GM20431 (cell line): Measurements from ENCODE around the gene RNF220.
"Not testable (repeated sequence)": the region's sequence is repeated elsewhere in the genome, so short reads cannot be mapped to it uniquely, and the experiment has no call there.

ENCODE experiments used
- in situ Hi-C: fragments of 300-500 bp; cut with MseI, MboI; formaldehyde crosslinking; loops from one replicate; pipeline ENCODE4 v1.15.0; 2020; ENCODE audit warnings: low sequenced_read_pairs; ENCODE audit not compliant: unreplicated experiment

Gene RNF220

GRCh38 chr1:44484155-44484688 is 79.2 kb downstream of the RNF220 start:
- in situ Hi-C loops = no loop called here

- in situ Hi-C loops = no loop called here
Observed at GRCh38 chr1:44485229-44485933, 80.3 kb downstream of the RNF220 start.

DNA sequence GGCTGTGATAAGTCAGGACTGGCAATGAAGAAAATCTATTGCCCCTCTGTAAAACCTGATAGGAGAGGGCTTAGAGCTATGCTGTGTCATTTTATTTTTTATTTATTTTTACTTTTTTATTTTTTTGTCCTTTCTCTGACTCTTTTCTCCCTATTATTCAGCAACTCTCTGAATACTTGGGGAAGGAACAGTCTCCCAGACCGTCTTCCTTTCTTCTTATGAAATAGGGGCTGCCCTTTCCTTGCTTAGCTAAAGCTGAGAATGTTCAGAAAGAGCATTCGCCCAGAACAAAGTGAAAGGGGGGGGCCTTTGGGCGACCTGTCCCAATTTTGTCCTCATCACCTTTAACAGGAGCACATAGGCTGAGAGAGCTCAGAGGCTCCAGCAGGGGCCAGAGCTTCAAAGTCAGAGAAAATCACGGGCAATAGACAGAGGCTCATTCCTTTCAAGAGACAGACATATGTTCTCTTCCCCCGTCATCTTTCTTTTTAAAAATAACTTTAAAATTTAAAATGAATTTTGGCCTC is 80.9 kb downstream of the RNF220 start:
- in situ Hi-C loops = no loop called here

- in situ Hi-C loops = no loop called here
Observed at GRCh38 chr1:44489481-44489880, 84.4 kb downstream of the RNF220 start.

- in situ Hi-C loops = no loop called here
Observed at GRCh38 chr1:44496541-44497171, 91.6 kb downstream of the RNF220 start.

DNA sequence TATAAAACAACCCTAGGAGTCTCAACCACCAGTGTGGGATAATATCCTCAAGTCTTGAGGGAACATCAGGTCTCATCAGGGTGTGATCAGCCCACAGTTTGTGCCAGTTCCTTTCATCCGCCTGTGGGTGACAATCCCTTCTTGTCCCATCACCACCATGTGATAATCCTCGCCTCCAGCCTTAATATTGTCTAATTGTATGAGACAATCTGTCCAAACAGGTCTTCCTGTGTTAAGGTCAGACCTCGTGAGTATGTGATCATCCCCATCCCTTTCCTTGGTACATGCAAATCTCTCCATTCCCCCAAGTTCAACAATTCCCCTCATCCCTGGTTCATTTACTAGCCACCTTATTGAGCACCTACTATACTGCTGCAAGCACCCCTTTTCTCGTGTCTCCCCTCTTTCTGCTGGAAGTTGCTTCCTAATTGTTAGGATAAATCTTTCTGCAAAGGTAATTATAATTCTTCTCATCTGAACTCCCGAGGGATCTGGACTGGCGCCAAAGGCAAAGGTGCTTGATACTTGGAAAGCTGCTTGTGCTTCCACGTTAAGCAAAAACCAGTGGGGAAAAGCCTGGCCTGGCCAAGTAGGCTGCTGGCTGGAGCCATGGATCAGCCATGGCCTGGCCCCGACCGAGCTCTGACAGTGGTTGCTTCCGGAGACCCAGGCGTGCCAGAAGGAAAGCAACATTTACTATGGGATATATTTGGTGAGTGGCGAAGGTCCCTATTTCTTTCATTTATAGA is 92.5 kb downstream of the RNF220 start:
- in situ Hi-C loops = no loop called here

- in situ Hi-C loops = no loop called here
Observed at GRCh38 chr1:44499306-44499705, 94.3 kb downstream of the RNF220 start.

DNA sequence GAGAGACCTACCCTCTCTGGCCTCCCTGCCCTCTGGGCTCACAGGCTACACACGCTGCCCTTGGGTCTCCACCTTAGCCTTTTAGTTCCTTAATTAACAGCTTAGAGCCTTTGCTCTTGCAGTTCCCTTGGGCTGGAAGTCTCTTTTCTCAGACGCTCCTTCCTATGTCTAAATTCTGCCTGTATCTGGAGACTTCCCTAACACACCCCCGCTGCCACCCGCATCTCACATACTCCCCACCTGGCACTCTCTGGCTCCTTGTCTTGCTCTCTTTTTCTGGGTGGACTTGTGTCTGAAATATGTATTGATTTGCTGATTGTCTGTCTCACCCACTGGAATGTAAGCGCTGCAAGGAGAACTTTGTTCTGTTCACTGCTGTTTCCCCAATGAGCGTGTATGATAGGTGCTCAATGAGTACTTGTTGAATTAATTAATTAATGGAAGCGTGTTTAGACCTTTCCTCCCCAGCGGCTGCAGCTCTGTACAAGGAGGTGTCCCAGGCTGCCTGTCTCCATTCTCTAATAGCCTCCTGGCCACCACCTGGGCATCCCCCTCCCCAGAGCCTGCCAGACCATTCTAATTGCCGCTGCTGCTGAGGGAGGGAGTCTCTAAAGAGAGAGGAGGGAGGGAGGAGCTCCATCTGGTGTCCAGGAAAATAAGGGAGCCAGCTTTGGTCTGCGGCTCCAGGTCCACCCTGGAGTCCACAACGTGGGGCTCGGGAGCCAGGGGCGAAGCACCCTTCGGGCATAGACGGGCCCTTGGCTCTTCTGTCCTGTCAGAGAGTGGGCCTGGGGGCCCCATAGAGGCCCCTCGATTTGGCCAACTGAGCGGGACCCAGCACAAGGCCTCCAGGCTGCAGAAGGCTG is 95.4 kb downstream of the RNF220 start:
- in situ Hi-C loops = no loop called here

- in situ Hi-C loops = no loop called here
Observed at GRCh38 chr1:44501047-44501890, 96.2 kb downstream of the RNF220 start.

GRCh38 chr1:44502823-44503222 is 97.8 kb downstream of the RNF220 start:
- in situ Hi-C loops = not testable (repeated sequence)

DNA sequence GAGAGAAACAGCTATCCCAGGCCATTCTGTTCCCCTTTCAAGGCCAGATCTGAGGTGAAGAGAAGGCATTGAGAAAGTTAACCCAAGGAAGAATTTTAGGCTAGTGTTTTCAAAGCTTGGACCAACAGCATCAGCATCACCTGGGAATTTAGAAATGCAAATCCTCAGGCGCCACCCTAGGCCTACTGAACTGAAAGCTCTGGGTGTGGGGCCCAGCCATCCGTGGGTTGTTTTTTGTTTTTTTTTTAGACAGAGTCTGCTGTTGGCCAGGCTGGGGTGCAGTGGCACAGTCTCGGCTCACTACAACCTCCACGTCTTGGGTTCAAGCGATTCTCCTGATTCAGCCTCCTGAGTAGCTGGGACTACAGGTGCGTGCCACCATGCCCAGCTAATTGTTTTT is 98.6 kb downstream of the RNF220 start:
- in situ Hi-C loops = no loop called here

- in situ Hi-C loops = no loop called here
Observed at GRCh38 chr1:44505210-44505993, 100.3 kb downstream of the RNF220 start.

GRCh38 chr1:44507490-44508396 is 102.7 kb downstream of the RNF220 start:
- in situ Hi-C loops = no loop called here

DNA sequence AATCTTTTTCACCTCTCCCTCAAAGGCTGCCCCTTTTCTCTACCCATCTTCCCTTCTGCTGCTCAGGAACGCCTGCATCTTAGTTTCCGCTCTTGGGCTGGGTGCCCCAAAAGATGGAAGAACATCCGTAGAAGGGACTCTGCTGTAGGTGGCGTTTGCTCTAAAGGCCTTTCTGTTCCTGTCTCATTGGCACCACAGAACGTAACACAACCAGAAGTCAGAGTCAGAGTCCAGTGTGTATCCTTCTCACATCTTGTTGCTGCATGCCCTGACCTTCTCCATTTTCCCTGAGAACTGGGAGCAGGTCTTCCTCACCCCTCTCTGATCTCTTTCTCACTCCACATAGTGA is 103.3 kb downstream of the RNF220 start:
- in situ Hi-C loops = no loop called here

GRCh38 chr1:44511363-44511762 is 106.3 kb downstream of the RNF220 start:
- in situ Hi-C loops = no loop called here

- in situ Hi-C loops = no loop called here
Observed at GRCh38 chr1:44511769-44512168, 106.7 kb downstream of the RNF220 start.

DNA sequence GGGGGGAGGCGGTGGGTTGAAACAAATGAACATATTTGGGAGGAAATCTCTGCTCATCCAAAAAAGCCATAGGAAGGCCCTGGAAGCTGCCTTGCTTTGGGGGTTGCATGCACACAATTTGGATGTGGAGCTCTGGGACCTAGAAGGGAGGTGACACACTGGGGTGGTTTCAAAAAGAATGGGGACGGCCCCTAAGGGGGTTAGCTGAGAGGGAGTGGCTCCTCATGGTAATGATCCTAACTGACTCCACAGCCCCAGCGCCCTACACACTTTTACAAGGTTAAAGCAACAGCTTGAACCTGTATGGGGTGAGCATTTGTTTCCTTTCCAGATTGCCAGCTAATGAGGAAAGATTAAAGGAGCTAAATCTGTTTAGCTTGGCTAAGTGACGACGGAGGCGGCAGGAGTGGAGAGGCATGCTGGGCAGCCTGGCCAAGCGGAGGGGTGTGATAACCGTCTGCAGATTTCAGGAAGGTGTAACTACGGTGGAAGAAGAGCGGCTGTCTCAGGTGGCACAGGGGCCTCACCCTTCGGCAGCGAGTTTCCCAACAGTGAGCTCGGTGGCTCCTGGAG is 107.3 kb downstream of the RNF220 start:
- in situ Hi-C loops = no loop called here
